ENCODE measurements around the gene AOPEP.

AOPEP gene

DNA sequence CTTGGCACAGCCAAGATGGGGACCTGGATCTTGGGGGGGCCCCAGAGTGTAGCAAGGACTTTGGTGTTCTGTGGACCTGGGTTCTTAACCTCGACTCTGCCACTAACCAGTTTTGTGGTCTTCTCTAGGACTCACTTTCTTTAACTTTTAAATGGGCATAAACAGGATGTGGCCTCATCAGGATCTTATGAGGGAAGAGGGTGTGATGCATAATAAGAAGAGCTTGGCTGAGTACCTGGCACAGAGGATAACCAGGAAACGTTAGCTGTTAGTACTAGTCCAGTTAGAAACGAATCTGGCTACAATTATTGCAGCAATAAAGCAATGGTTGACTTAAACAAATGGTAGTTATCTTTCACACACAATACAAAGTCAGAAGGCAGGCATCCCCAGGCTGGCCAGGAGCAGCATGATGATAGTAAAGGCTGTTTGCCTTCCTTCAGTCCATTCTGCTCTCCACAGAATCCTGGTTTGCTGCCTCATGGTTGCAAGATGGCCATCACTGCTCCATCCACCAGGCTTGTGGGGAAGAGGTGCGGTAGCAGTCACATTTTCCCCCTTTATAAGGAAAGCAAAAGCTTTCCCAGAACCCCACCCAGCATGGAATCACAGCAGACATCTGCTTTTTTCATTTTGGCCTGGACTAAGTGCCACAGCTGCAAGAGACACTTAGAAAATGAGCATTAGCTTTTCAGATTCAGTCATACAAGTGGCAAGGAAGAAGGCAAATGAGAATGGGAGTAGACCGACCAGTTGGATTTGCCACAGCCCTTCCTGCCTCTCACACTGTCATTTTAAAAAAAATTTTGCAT, 225.0 kb downstream of the AOPEP start:
- no peaks in the 10 kb centered on the region for H3K36me3 ChIP-seq (replicated peaks; ENCODE audit: low read depth, low read length)
- H3K27ac ChIP-seq (ENCODE audit: low read length): no peak overlapping the region
- H2AFZ ChIP-seq (ENCODE audit: low read depth, low read length): no peak overlapping the region
- TF ChIP-seq, protein P1, sequence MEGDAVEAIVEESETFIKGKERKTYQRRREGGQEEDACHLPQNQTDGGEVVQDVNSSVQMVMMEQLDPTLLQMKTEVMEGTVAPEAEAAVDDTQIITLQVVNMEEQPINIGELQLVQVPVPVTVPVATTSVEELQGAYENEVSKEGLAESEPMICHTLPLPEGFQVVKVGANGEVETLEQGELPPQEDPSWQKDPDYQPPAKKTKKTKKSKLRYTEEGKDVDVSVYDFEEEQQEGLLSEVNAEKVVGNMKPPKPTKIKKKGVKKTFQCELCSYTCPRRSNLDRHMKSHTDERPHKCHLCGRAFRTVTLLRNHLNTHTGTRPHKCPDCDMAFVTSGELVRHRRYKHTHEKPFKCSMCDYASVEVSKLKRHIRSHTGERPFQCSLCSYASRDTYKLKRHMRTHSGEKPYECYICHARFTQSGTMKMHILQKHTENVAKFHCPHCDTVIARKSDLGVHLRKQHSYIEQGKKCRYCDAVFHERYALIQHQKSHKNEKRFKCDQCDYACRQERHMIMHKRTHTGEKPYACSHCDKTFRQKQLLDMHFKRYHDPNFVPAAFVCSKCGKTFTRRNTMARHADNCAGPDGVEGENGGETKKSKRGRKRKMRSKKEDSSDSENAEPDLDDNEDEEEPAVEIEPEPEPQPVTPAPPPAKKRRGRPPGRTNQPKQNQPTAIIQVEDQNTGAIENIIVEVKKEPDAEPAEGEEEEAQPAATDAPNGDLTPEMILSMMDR (IDR thresholded peaks at IDR 0.05; ENCODE audit: low read depth, low read length): no peak
- TF ChIP-seq EZH2phosphoT487 (IDR thresholded peaks at IDR 0.05; ENCODE audit: low read depth): no peak
- no peaks in the 10 kb centered on the region for H3K79me2 ChIP-seq (ENCODE audit: low read length)
- no peaks in the 10 kb centered on the region for H3K9me3 ChIP-seq (ENCODE audit: insufficient read depth, low read length)
- H3K4me1 ChIP-seq (ENCODE audit: low read length): no peaks in the 10 kb centered on the region
- H4K20me1 ChIP-seq (ENCODE audit: insufficient read depth, low read length): no peaks in the 10 kb centered on the region
- no peak overlapping the region for H3K4me2 ChIP-seq (ENCODE audit: low read length)
- no peak overlapping the region for H3K4me3 ChIP-seq (ENCODE audit: low read length)
- no peak overlapping the region for H3K9ac ChIP-seq (ENCODE audit: low read length)
- no peaks in the 10 kb centered on the region for H3K27me3 ChIP-seq (ENCODE audit: low read depth, low read length)

DNA sequence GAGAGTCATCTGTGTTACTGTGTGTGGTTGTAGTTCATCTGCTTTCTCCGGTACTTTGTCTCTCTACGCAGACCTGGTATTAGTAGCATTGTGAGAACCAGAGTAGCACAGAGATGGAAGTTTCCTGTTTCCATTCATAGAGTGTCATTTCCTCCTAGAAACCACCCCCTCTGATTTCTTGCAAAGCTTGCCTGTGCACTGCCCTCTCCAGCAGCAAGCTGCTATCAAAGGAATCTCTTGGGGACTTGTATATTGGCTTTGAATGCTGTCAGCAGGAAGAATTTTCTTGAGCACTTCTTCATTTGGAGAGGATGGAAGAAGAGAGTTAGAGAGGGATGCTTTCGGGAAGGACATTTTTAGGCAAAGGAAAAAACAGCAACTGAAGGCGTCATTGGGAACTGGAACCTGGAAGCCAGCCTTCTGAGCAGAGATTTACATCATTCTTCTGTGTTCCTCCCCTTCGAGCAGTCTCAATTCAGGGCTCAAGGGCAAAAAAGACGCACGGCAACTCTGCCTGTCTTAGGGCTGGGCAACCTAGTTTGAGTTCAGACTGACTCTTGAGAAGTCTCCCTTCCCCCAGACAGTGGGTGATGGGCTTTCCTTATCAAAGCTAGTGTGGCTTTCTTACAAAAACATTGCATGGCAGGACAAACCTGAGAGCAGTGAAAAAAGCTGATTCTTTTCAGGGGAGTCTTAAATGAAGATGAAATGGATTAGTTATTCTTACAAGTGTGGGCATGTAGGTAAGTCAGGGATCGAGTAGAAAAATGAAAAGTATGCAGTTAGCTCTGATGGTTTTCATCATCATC, 226.3 kb downstream of the AOPEP start:
- H3K27me3 ChIP-seq (ENCODE audit: low read depth, low read length): no peaks in the 10 kb centered on the region
- no peaks in the 10 kb centered on the region for H4K20me1 ChIP-seq (ENCODE audit: insufficient read depth, low read length)
- no peaks in the 10 kb centered on the region for H3K36me3 ChIP-seq (replicated peaks; ENCODE audit: low read depth, low read length)
- no peak overlapping the region for H2AFZ ChIP-seq (ENCODE audit: low read depth, low read length)
- no peak overlapping the region for H3K4me2 ChIP-seq (ENCODE audit: low read length)
- no peaks in the 10 kb centered on the region for H3K9me3 ChIP-seq (ENCODE audit: insufficient read depth, low read length)
- no peak overlapping the region for H3K9ac ChIP-seq (ENCODE audit: low read length)
- H3K27ac ChIP-seq (ENCODE audit: low read length): no peak overlapping the region
- no peaks in the 10 kb centered on the region for H3K79me2 ChIP-seq (ENCODE audit: low read length)
- no peak overlapping the region for H3K4me3 ChIP-seq (ENCODE audit: low read length)
- TF ChIP-seq, protein P1 (IDR thresholded peaks at IDR 0.05; ENCODE audit: low read depth, low read length): no peak
- no peak for TF ChIP-seq EZH2phosphoT487 (IDR thresholded peaks at IDR 0.05; ENCODE audit: low read depth)
- no peaks in the 10 kb centered on the region for H3K4me1 ChIP-seq (ENCODE audit: low read length)

DNA sequence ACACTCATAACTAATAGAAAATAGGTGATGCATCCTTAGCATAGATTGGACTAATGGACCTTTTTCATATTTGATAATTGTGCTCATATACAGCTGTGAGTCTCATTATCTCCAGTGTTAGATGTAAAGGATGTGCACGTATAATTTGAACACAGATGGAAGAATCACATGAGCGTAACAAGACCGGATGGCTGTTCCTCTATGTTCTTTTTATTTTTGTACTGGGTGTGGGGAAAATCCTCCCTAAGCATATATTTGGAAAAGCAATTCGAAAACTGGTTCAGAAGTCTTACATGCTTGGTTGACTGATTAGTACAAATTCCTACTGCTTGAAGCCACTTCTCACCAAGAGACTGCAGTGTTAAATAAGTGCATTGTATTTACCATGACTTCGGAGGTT, 230.2 kb downstream of the AOPEP start:
- H3K27me3 ChIP-seq (ENCODE audit: low read depth, low read length): no peaks in the 10 kb centered on the region
- no peaks in the 10 kb centered on the region for H4K20me1 ChIP-seq (ENCODE audit: insufficient read depth, low read length)
- H3K79me2 ChIP-seq (ENCODE audit: low read length): no peaks in the 10 kb centered on the region
- TF ChIP-seq, protein P1 (IDR thresholded peaks at IDR 0.05; ENCODE audit: low read depth, low read length): no peak
- no peak for TF ChIP-seq EZH2phosphoT487 (IDR thresholded peaks at IDR 0.05; ENCODE audit: low read depth)
- H3K27ac ChIP-seq (ENCODE audit: low read length): no peak overlapping the region
- H3K4me2 ChIP-seq (ENCODE audit: low read length): no peak overlapping the region
- H3K36me3 ChIP-seq (replicated peaks; ENCODE audit: low read depth, low read length): no peaks in the 10 kb centered on the region
- no peaks in the 10 kb centered on the region for H3K9me3 ChIP-seq (ENCODE audit: insufficient read depth, low read length)
- H2AFZ ChIP-seq (ENCODE audit: low read depth, low read length): no peak overlapping the region
- no peaks in the 10 kb centered on the region for H3K4me1 ChIP-seq (ENCODE audit: low read length)
- no peak overlapping the region for H3K9ac ChIP-seq (ENCODE audit: low read length)
- no peak overlapping the region for H3K4me3 ChIP-seq (ENCODE audit: low read length)

DNA sequence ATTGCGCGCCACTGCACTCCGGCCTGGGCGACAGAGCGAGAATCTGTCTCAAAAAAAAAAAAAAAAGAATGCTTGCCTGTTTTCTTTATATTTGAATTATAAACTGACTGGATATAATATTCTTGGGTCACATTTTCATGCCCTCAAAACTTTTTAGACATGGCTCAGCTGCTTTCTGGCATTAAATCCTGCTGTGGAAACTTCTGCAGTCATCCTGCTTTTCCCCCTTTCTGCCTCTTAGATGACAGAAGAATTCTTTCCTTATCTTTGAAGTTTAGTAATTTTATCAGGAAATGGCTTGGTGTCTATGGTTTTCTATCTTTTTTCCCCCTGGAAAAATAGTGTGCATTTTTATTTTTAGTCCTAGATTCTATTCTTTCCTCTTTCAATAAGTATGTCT, 234.5 kb downstream of the AOPEP start:
- Histone ChIP-seq H4K20me1 (ENCODE audit: insufficient read depth, low read length) (no peaks in the 10 kb centered on the region), H3K9me3 (ENCODE audit: insufficient read depth, low read length) (no peaks in the 10 kb centered on the region), H3K9ac (ENCODE audit: low read length) (no peak overlapping the region), H3K4me1 (ENCODE audit: low read length) (no peaks in the 10 kb centered on the region), H3K4me2 (ENCODE audit: low read length) (no peak overlapping the region), H2AFZ (ENCODE audit: low read depth, low read length) (no peak overlapping the region), H3K36me3 (replicated peaks; ENCODE audit: low read depth, low read length) (no peaks in the 10 kb centered on the region), H3K4me3 (ENCODE audit: low read length) (no peak overlapping the region), H3K79me2 (ENCODE audit: low read length) (no peaks in the 10 kb centered on the region), H3K27ac (ENCODE audit: low read length) (no peak overlapping the region), H3K27me3 (ENCODE audit: low read depth, low read length) (no peaks in the 10 kb centered on the region)
- no peak for TF ChIP-seq EZH2phosphoT487 (IDR thresholded peaks at IDR 0.05; ENCODE audit: low read depth)
- TF ChIP-seq, protein P1 (IDR thresholded peaks at IDR 0.05; ENCODE audit: low read depth, low read length): no peak

Measured in OCI-LY3 (cell line).